Measurements from ENCODE around the gene TMEM123. TPM values are rescaled to one million over a fixed set of nuclear protein-coding genes. Genes with fewer than 3 reads are reported as not detected.

TMEM123 gene
- total RNA-seq, 1 experiment from 2014 or later = 116 TPM

DNA sequence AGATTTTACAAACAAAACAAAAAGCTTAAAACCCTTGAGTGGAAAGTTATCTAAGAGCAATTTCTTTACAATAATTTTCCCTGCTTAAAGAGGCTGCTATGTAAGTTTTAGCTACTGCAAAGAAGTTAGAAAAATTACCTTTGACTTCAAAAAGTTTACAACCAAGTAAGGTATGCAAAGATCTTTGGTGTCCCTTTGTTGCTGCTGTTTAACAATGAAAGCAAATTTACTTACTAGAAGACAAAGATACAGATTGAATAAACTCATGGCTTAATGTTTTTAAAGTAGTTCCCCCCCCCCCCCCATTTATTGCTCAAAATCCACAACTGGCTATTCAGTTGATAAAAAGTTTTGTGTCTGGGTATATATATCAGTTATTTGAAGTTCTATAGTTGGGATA, 26.0 kb downstream of the TMEM123 start (continued):
- no peak for TF ChIP-seq ETV6 (CRISPR knock-in tag; IDR thresholded peaks at IDR 0.05)
- no peak for TF ChIP-seq NR1H2 (CRISPR knock-in tag; IDR thresholded peaks at IDR 0.05)

DNA sequence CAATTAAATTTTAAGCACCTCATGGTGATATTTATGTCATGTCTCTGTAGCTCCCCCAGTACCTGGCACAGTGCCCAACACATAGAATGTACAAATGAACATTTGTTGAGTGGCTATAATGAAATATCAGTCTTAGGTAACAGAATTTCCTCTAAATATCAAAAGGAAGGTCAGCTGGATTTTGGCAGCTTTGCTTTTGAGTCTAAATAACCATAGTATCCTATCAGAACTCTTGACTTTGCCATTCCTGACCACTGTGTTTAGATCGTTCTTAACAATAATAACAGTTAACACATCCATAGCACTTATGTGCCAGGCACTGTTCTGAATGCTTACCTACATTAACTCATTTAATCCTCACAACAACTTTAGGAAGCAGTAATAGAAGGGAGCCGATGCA, 26.6 kb downstream of the TMEM123 start:
- POLR2A ChIA-PET = interaction anchor here (1.1 kb wide), 1 partner anchor 26 kb away, joined by 3 read pairs; no protein-coding TSS in a partner anchor
- no peak for TF ChIP-seq ZNF232 (CRISPR knock-in tag; IDR thresholded peaks at IDR 0.05)
- TF ChIP-seq SMAD4 (CRISPR knock-in tag; IDR thresholded peaks at IDR 0.05) = no peak
- no peak for TF ChIP-seq NFATC4 (CRISPR knock-in tag; IDR thresholded peaks at IDR 0.05)
- TF ChIP-seq GRHL2 (CRISPR knock-in tag; IDR thresholded peaks at IDR 0.05; ENCODE audit: insufficient replicate concordance, severe bottlenecking) = no peak
- TF ChIP-seq, protein P1, sequence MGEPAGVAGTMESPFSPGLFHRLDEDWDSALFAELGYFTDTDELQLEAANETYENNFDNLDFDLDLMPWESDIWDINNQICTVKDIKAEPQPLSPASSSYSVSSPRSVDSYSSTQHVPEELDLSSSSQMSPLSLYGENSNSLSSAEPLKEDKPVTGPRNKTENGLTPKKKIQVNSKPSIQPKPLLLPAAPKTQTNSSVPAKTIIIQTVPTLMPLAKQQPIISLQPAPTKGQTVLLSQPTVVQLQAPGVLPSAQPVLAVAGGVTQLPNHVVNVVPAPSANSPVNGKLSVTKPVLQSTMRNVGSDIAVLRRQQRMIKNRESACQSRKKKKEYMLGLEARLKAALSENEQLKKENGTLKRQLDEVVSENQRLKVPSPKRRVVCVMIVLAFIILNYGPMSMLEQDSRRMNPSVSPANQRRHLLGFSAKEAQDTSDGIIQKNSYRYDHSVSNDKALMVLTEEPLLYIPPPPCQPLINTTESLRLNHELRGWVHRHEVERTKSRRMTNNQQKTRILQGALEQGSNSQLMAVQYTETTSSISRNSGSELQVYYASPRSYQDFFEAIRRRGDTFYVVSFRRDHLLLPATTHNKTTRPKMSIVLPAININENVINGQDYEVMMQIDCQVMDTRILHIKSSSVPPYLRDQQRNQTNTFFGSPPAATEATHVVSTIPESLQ (CRISPR knock-in tag; IDR thresholded peaks at IDR 0.05) = no peak
- TF ChIP-seq HMGA2 (CRISPR knock-in tag; IDR thresholded peaks at IDR 0.05) = no peak
- TF ChIP-seq, protein P2, sequence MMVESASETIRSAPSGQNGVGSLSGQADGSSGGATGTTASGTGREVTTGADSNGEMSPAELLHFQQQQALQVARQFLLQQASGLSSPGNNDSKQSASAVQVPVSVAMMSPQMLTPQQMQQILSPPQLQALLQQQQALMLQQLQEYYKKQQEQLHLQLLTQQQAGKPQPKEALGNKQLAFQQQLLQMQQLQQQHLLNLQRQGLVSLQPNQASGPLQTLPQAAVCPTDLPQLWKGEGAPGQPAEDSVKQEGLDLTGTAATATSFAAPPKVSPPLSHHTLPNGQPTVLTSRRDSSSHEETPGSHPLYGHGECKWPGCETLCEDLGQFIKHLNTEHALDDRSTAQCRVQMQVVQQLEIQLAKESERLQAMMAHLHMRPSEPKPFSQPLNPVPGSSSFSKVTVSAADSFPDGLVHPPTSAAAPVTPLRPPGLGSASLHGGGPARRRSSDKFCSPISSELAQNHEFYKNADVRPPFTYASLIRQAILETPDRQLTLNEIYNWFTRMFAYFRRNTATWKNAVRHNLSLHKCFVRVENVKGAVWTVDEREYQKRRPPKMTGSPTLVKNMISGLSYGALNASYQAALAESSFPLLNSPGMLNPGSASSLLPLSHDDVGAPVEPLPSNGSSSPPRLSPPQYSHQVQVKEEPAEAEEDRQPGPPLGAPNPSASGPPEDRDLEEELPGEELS (CRISPR knock-in tag; IDR thresholded peaks at IDR 0.05) = no peak
- TF ChIP-seq JAZF1 (CRISPR knock-in tag; IDR thresholded peaks at IDR 0.05) = no peak
- TF ChIP-seq, protein P3, sequence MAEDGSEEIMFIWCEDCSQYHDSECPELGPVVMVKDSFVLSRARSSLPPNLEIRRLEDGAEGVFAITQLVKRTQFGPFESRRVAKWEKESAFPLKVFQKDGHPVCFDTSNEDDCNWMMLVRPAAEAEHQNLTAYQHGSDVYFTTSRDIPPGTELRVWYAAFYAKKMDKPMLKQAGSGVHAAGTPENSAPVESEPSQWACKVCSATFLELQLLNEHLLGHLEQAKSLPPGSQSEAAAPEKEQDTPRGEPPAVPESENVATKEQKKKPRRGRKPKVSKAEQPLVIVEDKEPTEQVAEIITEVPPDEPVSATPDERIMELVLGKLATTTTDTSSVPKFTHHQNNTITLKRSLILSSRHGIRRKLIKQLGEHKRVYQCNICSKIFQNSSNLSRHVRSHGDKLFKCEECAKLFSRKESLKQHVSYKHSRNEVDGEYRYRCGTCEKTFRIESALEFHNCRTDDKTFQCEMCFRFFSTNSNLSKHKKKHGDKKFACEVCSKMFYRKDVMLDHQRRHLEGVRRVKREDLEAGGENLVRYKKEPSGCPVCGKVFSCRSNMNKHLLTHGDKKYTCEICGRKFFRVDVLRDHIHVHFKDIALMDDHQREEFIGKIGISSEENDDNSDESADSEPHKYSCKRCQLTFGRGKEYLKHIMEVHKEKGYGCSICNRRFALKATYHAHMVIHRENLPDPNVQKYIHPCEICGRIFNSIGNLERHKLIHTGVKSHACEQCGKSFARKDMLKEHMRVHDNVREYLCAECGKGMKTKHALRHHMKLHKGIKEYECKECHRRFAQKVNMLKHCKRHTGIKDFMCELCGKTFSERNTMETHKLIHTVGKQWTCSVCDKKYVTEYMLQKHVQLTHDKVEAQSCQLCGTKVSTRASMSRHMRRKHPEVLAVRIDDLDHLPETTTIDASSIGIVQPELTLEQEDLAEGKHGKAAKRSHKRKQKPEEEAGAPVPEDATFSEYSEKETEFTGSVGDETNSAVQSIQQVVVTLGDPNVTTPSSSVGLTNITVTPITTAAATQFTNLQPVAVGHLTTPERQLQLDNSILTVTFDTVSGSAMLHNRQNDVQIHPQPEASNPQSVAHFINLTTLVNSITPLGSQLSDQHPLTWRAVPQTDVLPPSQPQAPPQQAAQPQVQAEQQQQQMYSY (CRISPR knock-in tag; IDR thresholded peaks at IDR 0.05) = no peak
- TF ChIP-seq ZNF263 (CRISPR knock-in tag; IDR thresholded peaks at IDR 0.05; ENCODE audit: low read depth) = no peak
- no peak for TF ChIP-seq NR3C1 (CRISPR knock-in tag; conservative IDR thresholded peaks at IDR 0.05; ENCODE audit: low read depth)
- TF ChIP-seq, protein P4, sequence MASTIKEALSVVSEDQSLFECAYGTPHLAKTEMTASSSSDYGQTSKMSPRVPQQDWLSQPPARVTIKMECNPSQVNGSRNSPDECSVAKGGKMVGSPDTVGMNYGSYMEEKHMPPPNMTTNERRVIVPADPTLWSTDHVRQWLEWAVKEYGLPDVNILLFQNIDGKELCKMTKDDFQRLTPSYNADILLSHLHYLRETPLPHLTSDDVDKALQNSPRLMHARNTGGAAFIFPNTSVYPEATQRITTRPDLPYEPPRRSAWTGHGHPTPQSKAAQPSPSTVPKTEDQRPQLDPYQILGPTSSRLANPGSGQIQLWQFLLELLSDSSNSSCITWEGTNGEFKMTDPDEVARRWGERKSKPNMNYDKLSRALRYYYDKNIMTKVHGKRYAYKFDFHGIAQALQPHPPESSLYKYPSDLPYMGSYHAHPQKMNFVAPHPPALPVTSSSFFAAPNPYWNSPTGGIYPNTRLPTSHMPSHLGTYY (CRISPR knock-in tag; IDR thresholded peaks at IDR 0.05) = no peak
- TF ChIP-seq, protein P5, sequence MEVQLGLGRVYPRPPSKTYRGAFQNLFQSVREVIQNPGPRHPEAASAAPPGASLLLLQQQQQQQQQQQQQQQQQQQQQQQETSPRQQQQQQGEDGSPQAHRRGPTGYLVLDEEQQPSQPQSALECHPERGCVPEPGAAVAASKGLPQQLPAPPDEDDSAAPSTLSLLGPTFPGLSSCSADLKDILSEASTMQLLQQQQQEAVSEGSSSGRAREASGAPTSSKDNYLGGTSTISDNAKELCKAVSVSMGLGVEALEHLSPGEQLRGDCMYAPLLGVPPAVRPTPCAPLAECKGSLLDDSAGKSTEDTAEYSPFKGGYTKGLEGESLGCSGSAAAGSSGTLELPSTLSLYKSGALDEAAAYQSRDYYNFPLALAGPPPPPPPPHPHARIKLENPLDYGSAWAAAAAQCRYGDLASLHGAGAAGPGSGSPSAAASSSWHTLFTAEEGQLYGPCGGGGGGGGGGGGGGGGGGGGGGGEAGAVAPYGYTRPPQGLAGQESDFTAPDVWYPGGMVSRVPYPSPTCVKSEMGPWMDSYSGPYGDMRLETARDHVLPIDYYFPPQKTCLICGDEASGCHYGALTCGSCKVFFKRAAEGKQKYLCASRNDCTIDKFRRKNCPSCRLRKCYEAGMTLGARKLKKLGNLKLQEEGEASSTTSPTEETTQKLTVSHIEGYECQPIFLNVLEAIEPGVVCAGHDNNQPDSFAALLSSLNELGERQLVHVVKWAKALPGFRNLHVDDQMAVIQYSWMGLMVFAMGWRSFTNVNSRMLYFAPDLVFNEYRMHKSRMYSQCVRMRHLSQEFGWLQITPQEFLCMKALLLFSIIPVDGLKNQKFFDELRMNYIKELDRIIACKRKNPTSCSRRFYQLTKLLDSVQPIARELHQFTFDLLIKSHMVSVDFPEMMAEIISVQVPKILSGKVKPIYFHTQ (CRISPR knock-in tag; IDR thresholded peaks at IDR 0.05) = no peak
- TF ChIP-seq SMAD3 (CRISPR knock-in tag; IDR thresholded peaks at IDR 0.05; ENCODE audit: borderline replicate concordance) = no peak
- no peak for TF ChIP-seq NR1H2 (CRISPR knock-in tag; IDR thresholded peaks at IDR 0.05)
- no peak for TF ChIP-seq RELA (CRISPR knock-in tag; IDR thresholded peaks at IDR 0.05; ENCODE audit: borderline replicate concordance)
- TF ChIP-seq, protein P6, sequence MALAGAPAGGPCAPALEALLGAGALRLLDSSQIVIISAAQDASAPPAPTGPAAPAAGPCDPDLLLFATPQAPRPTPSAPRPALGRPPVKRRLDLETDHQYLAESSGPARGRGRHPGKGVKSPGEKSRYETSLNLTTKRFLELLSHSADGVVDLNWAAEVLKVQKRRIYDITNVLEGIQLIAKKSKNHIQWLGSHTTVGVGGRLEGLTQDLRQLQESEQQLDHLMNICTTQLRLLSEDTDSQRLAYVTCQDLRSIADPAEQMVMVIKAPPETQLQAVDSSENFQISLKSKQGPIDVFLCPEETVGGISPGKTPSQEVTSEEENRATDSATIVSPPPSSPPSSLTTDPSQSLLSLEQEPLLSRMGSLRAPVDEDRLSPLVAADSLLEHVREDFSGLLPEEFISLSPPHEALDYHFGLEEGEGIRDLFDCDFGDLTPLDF (CRISPR knock-in tag; IDR thresholded peaks at IDR 0.05) = no peak
- TF ChIP-seq, protein P7, sequence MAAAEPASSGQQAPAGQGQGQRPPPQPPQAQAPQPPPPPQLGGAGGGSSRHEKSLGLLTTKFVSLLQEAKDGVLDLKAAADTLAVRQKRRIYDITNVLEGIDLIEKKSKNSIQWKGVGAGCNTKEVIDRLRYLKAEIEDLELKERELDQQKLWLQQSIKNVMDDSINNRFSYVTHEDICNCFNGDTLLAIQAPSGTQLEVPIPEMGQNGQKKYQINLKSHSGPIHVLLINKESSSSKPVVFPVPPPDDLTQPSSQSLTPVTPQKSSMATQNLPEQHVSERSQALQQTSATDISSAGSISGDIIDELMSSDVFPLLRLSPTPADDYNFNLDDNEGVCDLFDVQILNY (CRISPR knock-in tag; IDR thresholded peaks at IDR 0.05) = no peak
- TF ChIP-seq, protein P8, sequence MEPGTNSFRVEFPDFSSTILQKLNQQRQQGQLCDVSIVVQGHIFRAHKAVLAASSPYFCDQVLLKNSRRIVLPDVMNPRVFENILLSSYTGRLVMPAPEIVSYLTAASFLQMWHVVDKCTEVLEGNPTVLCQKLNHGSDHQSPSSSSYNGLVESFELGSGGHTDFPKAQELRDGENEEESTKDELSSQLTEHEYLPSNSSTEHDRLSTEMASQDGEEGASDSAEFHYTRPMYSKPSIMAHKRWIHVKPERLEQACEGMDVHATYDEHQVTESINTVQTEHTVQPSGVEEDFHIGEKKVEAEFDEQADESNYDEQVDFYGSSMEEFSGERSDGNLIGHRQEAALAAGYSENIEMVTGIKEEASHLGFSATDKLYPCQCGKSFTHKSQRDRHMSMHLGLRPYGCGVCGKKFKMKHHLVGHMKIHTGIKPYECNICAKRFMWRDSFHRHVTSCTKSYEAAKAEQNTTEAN (CRISPR knock-in tag; IDR thresholded peaks at IDR 0.05) = no peak
- no peak for TF ChIP-seq JUN (CRISPR knock-in tag; IDR thresholded peaks at IDR 0.05)
- DNase-seq (ENCODE audit: low spot score) = no peak
- no peak overlapping the region for H3K4me3 Mint-ChIP-seq
- no peaks in the 10 kb centered on the region for H3K9me3 Mint-ChIP-seq
- CTCF ChIA-PET = interaction anchor here (1.7 kb wide), 1 partner anchor 35 kb away, joined by 5 read pairs; no protein-coding TSS in a partner anchor
- H3K4me1 Mint-ChIP-seq = peaks cover 32% of the 10 kb centered on the region
- ATAC-seq = no peak
- peaks cover 14% of the 10 kb centered on the region for H3K36me3 Mint-ChIP-seq
- H3K27ac Mint-ChIP-seq = no peak overlapping the region
- no peaks in the 10 kb centered on the region; the same call in 1 of the 2 replicates for H3K27me3 Mint-ChIP-seq (ENCODE audit: low read depth)
